ENCODE data around the gene SAMD14. TPM values are rescaled to one million over a fixed set of nuclear protein-coding genes. Genes with fewer than 3 reads are reported as not detected.

The SAMD14 gene
- total and polyA plus RNA-seq, 2 experiments from 2014 or later = 0.70 to 4.7 TPM

DNA sequence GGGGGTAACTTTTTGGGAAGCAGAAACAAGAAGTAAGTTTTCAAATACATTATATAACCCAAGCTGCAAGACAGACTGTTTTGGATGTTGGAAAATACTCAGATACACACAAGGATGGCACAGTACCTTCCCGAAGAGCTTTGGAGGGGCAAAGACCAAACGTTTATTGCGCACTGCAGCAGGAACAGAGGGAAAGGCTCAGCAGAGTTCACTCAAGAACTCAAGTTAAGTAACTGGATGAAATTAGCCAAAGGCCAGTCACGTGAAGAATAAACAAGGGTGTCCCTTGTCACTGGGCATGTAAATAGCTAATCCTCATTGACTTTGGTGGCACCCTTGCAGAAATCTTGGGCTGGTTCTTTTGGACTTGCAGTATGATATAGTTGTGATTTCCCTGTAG lies 32.0 kb downstream of the SAMD14 start:
- no peaks in the 10 kb centered on the region for H3K9me3 Mint-ChIP-seq
- H3K36me3 Mint-ChIP-seq (ENCODE audit: low read depth) = peaks cover 2% of the 10 kb centered on the region; the same call in 1 of the 3 replicates
- DNase-seq (ENCODE audit: low spot score) (no peak), ATAC-seq (no peak)
- no peaks in the 10 kb centered on the region for H3K79me2 ChIP-seq (replicated peaks; ENCODE audit: insufficient read depth)
- H3K4me1 ChIP-seq (ENCODE audit: insufficient read depth) = peaks cover 13% of the 10 kb centered on the region; the same call in 1 of the 2 replicates
- H3K9me2 ChIP-seq (ENCODE audit: insufficient read depth) = no peaks in the 10 kb centered on the region
- H3F3A ChIP-seq (replicated peaks; ENCODE audit: low read depth) = no peaks in the 10 kb centered on the region
- H2AFZ ChIP-seq = no peak overlapping the region
- peaks cover 16% of the 10 kb centered on the region for H3K27me3 Mint-ChIP-seq (ENCODE audit: insufficient read depth, low read depth, poor library complexity)
- no peak overlapping the region for H3K4me3 ChIP-seq
- no peak overlapping the region for H3K4me3 Mint-ChIP-seq
- H3K4me1 Mint-ChIP-seq = peaks cover 22% of the 10 kb centered on the region
- TF ChIP-seq, protein P1, sequence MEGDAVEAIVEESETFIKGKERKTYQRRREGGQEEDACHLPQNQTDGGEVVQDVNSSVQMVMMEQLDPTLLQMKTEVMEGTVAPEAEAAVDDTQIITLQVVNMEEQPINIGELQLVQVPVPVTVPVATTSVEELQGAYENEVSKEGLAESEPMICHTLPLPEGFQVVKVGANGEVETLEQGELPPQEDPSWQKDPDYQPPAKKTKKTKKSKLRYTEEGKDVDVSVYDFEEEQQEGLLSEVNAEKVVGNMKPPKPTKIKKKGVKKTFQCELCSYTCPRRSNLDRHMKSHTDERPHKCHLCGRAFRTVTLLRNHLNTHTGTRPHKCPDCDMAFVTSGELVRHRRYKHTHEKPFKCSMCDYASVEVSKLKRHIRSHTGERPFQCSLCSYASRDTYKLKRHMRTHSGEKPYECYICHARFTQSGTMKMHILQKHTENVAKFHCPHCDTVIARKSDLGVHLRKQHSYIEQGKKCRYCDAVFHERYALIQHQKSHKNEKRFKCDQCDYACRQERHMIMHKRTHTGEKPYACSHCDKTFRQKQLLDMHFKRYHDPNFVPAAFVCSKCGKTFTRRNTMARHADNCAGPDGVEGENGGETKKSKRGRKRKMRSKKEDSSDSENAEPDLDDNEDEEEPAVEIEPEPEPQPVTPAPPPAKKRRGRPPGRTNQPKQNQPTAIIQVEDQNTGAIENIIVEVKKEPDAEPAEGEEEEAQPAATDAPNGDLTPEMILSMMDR (conservative IDR thresholded peaks at IDR 0.05; ENCODE audit: low read depth in 2 of 2) = no peak
- TF ChIP-seq ZNF114 (CRISPR knock-in tag; IDR thresholded peaks at IDR 0.05) (no peak), EZH2phosphoT487 (IDR thresholded peaks at IDR 0.05; ENCODE audit: unreplicated experiment) (no peak), CREB1 (CRISPR knock-in tag; IDR thresholded peaks at IDR 0.05; ENCODE audit: low read depth) (no peak), POLR2AphosphoS5 (IDR thresholded peaks at IDR 0.05; ENCODE audit: low read depth) (no peak), JUNB (IDR thresholded peaks at IDR 0.05; ENCODE audit: unreplicated experiment) (no peak), NANOG (IDR thresholded peaks at IDR 0.05; ENCODE audit: borderline replicate concordance) (no peak), ZNF331 (CRISPR knock-in tag; IDR thresholded peaks at IDR 0.05; ENCODE audit: low read depth) (no peak), STAT1 (IDR thresholded peaks at IDR 0.05; ENCODE audit: unreplicated experiment) (no peak), EZH2 (IDR thresholded peaks at IDR 0.05; ENCODE audit: low read depth, unreplicated experiment) (no peak)
- TF ChIP-seq, protein P2, sequence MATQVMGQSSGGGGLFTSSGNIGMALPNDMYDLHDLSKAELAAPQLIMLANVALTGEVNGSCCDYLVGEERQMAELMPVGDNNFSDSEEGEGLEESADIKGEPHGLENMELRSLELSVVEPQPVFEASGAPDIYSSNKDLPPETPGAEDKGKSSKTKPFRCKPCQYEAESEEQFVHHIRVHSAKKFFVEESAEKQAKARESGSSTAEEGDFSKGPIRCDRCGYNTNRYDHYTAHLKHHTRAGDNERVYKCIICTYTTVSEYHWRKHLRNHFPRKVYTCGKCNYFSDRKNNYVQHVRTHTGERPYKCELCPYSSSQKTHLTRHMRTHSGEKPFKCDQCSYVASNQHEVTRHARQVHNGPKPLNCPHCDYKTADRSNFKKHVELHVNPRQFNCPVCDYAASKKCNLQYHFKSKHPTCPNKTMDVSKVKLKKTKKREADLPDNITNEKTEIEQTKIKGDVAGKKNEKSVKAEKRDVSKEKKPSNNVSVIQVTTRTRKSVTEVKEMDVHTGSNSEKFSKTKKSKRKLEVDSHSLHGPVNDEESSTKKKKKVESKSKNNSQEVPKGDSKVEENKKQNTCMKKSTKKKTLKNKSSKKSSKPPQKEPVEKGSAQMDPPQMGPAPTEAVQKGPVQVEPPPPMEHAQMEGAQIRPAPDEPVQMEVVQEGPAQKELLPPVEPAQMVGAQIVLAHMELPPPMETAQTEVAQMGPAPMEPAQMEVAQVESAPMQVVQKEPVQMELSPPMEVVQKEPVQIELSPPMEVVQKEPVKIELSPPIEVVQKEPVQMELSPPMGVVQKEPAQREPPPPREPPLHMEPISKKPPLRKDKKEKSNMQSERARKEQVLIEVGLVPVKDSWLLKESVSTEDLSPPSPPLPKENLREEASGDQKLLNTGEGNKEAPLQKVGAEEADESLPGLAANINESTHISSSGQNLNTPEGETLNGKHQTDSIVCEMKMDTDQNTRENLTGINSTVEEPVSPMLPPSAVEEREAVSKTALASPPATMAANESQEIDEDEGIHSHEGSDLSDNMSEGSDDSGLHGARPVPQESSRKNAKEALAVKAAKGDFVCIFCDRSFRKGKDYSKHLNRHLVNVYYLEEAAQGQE (IDR thresholded peaks at IDR 0.05; ENCODE audit: unreplicated experiment) = no peak
- TF ChIP-seq, protein P3, sequence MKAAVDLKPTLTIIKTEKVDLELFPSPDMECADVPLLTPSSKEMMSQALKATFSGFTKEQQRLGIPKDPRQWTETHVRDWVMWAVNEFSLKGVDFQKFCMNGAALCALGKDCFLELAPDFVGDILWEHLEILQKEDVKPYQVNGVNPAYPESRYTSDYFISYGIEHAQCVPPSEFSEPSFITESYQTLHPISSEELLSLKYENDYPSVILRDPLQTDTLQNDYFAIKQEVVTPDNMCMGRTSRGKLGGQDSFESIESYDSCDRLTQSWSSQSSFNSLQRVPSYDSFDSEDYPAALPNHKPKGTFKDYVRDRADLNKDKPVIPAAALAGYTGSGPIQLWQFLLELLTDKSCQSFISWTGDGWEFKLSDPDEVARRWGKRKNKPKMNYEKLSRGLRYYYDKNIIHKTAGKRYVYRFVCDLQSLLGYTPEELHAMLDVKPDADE (IDR thresholded peaks at IDR 0.05) = no peak
- TF ChIP-seq, protein P4, sequence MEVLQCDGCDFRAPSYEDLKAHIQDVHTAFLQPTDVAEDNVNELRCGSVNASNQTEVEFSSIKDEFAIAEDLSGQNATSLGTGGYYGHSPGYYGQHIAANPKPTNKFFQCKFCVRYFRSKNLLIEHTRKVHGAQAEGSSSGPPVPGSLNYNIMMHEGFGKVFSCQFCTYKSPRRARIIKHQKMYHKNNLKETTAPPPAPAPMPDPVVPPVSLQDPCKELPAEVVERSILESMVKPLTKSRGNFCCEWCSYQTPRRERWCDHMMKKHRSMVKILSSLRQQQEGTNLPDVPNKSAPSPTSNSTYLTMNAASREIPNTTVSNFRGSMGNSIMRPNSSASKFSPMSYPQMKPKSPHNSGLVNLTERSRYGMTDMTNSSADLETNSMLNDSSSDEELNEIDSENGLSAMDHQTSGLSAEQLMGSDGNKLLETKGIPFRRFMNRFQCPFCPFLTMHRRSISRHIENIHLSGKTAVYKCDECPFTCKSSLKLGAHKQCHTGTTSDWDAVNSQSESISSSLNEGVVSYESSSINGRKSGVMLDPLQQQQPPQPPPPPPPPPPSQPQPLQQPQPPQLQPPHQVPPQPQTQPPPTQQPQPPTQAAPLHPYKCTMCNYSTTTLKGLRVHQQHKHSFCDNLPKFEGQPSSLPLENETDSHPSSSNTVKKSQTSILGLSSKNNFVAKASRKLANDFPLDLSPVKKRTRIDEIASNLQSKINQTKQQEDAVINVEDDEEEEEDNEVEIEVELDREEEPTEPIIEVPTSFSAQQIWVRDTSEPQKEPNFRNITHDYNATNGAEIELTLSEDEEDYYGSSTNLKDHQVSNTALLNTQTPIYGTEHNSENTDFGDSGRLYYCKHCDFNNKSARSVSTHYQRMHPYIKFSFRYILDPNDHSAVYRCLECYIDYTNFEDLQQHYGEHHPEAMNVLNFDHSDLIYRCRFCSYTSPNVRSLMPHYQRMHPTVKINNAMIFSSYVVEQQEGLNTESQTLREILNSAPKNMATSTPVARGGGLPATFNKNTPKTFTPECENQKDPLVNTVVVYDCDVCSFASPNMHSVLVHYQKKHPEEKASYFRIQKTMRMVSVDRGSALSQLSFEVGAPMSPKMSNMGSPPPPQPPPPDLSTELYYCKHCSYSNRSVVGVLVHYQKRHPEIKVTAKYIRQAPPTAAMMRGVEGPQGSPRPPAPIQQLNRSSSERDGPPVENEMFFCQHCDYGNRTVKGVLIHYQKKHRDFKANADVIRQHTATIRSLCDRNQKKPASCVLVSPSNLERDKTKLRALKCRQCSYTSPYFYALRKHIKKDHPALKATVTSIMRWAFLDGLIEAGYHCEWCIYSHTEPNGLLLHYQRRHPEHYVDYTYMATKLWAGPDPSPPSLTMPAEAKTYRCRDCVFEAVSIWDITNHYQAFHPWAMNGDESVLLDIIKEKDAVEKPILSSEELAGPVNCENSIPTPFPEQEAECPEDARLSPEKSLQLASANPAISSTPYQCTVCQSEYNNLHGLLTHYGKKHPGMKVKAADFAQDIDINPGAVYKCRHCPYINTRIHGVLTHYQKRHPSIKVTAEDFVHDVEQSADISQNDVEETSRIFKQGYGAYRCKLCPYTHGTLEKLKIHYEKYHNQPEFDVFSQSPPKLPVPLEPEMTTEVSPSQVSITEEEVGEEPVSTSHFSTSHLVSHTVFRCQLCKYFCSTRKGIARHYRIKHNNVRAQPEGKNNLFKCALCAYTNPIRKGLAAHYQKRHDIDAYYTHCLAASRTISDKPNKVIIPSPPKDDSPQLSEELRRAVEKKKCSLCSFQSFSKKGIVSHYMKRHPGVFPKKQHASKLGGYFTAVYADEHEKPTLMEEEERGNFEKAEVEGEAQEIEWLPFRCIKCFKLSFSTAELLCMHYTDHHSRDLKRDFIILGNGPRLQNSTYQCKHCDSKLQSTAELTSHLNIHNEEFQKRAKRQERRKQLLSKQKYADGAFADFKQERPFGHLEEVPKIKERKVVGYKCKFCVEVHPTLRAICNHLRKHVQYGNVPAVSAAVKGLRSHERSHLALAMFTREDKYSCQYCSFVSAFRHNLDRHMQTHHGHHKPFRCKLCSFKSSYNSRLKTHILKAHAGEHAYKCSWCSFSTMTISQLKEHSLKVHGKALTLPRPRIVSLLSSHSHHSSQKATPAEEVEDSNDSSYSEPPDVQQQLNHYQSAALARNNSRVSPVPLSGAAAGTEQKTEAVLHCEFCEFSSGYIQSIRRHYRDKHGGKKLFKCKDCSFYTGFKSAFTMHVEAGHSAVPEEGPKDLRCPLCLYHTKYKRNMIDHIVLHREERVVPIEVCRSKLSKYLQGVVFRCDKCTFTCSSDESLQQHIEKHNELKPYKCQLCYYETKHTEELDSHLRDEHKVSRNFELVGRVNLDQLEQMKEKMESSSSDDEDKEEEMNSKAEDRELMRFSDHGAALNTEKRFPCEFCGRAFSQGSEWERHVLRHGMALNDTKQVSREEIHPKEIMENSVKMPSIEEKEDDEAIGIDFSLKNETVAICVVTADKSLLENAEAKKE (CRISPR knock-in tag; IDR thresholded peaks at IDR 0.05) = no peak
- no peak overlapping the region for H3K27ac ChIP-seq (ENCODE audit: low read depth)
- no peak overlapping the region for H3K4me2 ChIP-seq
- no peaks in the 10 kb centered on the region for H3K27me3 ChIP-seq (ENCODE audit: insufficient read depth)
- H3K36me3 ChIP-seq (ENCODE audit: insufficient read depth) = no peaks in the 10 kb centered on the region
- H3K27ac Mint-ChIP-seq = no peak overlapping the region
- no peaks in the 10 kb centered on the region for H4K20me1 ChIP-seq (replicated peaks; ENCODE audit: insufficient read depth)

Data from GM23338 (cell line).